Kidney epithelial cell (primary cell): ENCODE data around the gene MCRIP2. TPM values are rescaled to one million over a fixed set of nuclear protein-coding genes. Genes with fewer than 3 reads are reported as not detected.
"Not testable (repeated sequence)": the region's sequence is repeated elsewhere in the genome, so short reads cannot be mapped to it uniquely, and the experiment has no call there.

Experiments used
- DNase-seq: peaks from one replicate; pipeline ENCODE4 v3.0.0-alpha.2; 2010; ENCODE audit warnings: low read depth
- H3K27me3 ChIP-seq: 2 replicates; pipeline ENCODE4 v1.6.0; 2011; ENCODE audit warnings: low read length; ENCODE audit not compliant: control insufficient read depth, insufficient read depth
- H3K36me3 ChIP-seq: 2 replicates; pipeline ENCODE4 v1.5.1; 2011; ENCODE audit warnings: low read length; ENCODE audit not compliant: control insufficient read depth, insufficient read depth
- H3K4me3 ChIP-seq: 2 replicates; pipeline ENCODE4 v1.5.1; 2011; ENCODE audit warnings: low read depth, mild to moderate bottlenecking, control low read depth, low read length
- CTCF ChIP-seq: IDR thresholded peaks from 2 replicates; pipeline ENCODE4 v1.5.1; 2011; ENCODE audit warnings: mild to moderate bottlenecking, moderate library complexity, low read length, control low read depth, inconsistent platforms; ENCODE audit not compliant: insufficient read depth, poor library complexity, severe bottlenecking
- total RNA-seq: library from RNA; depleted of rRNA; stranded (reverse); fragments of >200 nt; gene quantifications from 2 replicates; pipeline ENCODE4 v1.2.3, GENCODE V29; 2015

The MCRIP2 gene
- total RNA-seq, 1 donor from 2014 or later, result 59.8 TPM

- TF ChIP-seq CTCF, result no peak
- DNase-seq, result no peak
- Histone ChIP-seq H3K4me3 (no peak overlapping the region), H3K36me3 (peaks cover 1% of the 10 kb centered on the region), H3K27me3 (no peaks in the 10 kb centered on the region)
Observed at GRCh38 chr16:686459-687260, 45.0 kb downstream of the MCRIP2 start.

- no peak overlapping the region for H3K4me3 ChIP-seq
- TF ChIP-seq CTCF, result no peak
- DNase-seq, result no peak
- H3K27me3 ChIP-seq, result peaks cover 4% of the 10 kb centered on the region
- peaks cover 1% of the 10 kb centered on the region for H3K36me3 ChIP-seq
Observed at GRCh38 chr16:687499-687898, 45.9 kb downstream of the MCRIP2 start.

- H3K36me3 ChIP-seq, result no peaks in the 10 kb centered on the region
- no peak for TF ChIP-seq CTCF
- DNase-seq, result no peak
- peak overlapping the region; percentile 71 for H3K4me3 ChIP-seq
- peaks cover 18% of the 10 kb centered on the region for H3K27me3 ChIP-seq
Observed at GRCh38 chr16:689175-689897, 47.7 kb downstream of the MCRIP2 start.

GRCh38 chr16:691242-691641, 49.6 kb downstream of the MCRIP2 start:
- not testable (repeated sequence) for H3K4me3 ChIP-seq, H3K36me3 ChIP-seq, DNase-seq
- peaks cover 36% of the 10 kb centered on the region for H3K27me3 ChIP-seq

- Histone ChIP-seq H3K4me3 (no peak overlapping the region), H3K27me3 (peaks cover 39% of the 10 kb centered on the region), H3K36me3 (no peaks in the 10 kb centered on the region)
- no peak for DNase-seq
- no peak for TF ChIP-seq CTCF
Observed at GRCh38 chr16:692356-693108, 50.9 kb downstream of the MCRIP2 start.

GRCh38 chr16:693364-693763, 51.7 kb downstream of the MCRIP2 start:
- H3K27me3 ChIP-seq, result peaks cover 41% of the 10 kb centered on the region
- no peak overlapping the region for H3K4me3 ChIP-seq
- TF ChIP-seq CTCF, result no peak

More at GRCh38 chr16:693364-693763, 51.7 kb downstream of the MCRIP2 start:
- H3K36me3 ChIP-seq, result no peaks in the 10 kb centered on the region
- DNase-seq, result no peak
